ENCODE results near the gene OCSTAMP. TPM values are rescaled to one million over a fixed set of nuclear protein-coding genes. Genes with fewer than 3 reads are reported as not detected.

Gene OCSTAMP, protein sequence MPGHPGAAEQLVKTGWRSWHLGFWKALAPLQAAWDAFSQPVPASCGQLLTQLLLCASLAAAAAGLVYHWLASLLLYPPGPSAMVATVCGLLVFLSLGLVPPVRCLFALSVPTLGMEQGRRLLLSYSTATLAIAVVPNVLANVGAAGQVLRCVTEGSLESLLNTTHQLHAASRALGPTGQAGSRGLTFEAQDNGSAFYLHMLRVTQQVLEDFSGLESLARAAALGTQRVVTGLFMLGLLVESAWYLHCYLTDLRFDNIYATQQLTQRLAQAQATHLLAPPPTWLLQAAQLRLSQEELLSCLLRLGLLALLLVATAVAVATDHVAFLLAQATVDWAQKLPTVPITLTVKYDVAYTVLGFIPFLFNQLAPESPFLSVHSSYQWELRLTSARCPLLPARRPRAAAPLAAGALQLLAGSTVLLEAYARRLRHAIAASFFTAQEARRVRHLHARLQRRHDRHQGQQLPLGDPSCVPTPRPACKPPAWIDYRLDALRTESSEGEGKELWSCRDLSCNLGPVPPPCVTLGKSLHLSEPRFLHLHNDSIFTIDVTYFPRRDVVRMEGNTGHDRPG
- polyA plus RNA-seq = not detected in 3 replicates
- not detected for polyA plus RNA-seq (2011; ENCODE audit: low read depth)
- polyA plus RNA-seq (2011; cell fraction: cytosol; rRNA removed) = not detected in 2 replicates
- not detected in 2 replicates for polyA plus RNA-seq (2011; cell fraction: nucleus; rRNA removed)
- polyA plus RNA-seq (2012; ENCODE audit: low replicate concordance) = not detected in 2 replicates
- polyA minus RNA-seq = not detected in 3 replicates
- polyA minus RNA-seq (2011; cell fraction: cytosol; rRNA and poly(A)+ RNA removed) = not detected
- polyA minus RNA-seq (2011; cell fraction: nucleus; rRNA and poly(A)+ RNA removed) = not detected in 2 replicates

DNA sequence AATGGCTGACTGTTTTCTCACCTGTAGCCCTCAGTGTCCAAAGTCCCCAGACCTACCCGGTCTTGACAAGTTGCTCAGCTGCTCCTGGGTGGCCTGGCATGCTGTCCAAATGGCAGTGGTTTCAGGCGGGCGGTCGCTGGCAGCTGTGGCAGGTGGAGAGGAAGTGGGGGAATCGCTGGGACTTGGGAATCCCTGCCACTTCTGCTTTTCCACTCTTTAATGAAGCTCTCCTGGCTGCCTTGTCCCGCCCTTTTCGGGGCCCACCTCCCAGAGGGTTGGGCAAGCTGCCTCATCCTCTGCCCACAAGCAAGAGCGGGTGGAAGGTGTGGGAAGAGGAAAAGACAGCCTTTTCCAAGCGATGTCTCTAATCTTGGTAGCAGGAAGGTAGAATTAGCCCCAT lies at the start of gene OCSTAMP:
TSS of gene OCSTAMP (minus strand) at position 194 of the 400 bp plus-strand sequence. CDS start at position 100, 94 bp downstream.
- Histone ChIP-seq H3K79me2 (ENCODE audit: control insufficient read depth, insufficient read depth, low read length) (no peaks in the 10 kb centered on the region), H3K27ac (ENCODE audit: control insufficient read depth, insufficient read depth, low read length) (no peak within 1 kb of the TSS), H3K4me1 (ENCODE audit: control insufficient read depth, extremely low read depth, insufficient read depth, low read length) (no peaks in the 10 kb centered on the region), H4K20me1 (ENCODE audit: control insufficient read depth, extremely low read depth, insufficient read depth, low read length) (no peaks in the 10 kb centered on the region), H3K4me2 (ENCODE audit: control insufficient read depth, extremely low read depth, insufficient read depth, low read depth, low read length) (no peak within 1 kb of the TSS), H3K4me3 (ENCODE audit: control insufficient read depth in 2 of 3, extremely low read depth in 1 of 3, insufficient read depth in 2 of 3, low read depth in 1 of 3, low read length in 3 of 3) (no peak within 1 kb of the TSS), H2AFZ (ENCODE audit: control insufficient read depth, low read length) (no peak within 1 kb of the TSS), H3K9me3 (ENCODE audit: control insufficient read depth, low read depth, low read length) (no peaks in the 10 kb centered on the region), H3K9ac (ENCODE audit: control insufficient read depth, extremely low read depth, insufficient read depth, low read length) (no peak within 1 kb of the TSS), H3K9me1 (ENCODE audit: control insufficient read depth, extremely low read depth, insufficient read depth, low read length) (no peaks in the 10 kb centered on the region), H3K36me3 (ENCODE audit: control insufficient read depth in 2 of 2, extremely low read depth in 1 of 2, insufficient read depth in 2 of 2, low read length in 2 of 2) (no peaks in the 10 kb centered on the region), H3K27me3 (ENCODE audit: control insufficient read depth, extremely low read depth, insufficient read depth, low read length) (peaks cover 6% of the 10 kb centered on the region)
- FAIRE-seq (no peak), DNase-seq (ENCODE audit: low read depth, low spot score) (no peak)
- dilution Hi-C loops (cut with MboI; ENCODE audit: extremely low pct_ligation_motif_present, low sequenced_read_pairs) = no loop called here
- TF ChIP-seq, protein P1, sequence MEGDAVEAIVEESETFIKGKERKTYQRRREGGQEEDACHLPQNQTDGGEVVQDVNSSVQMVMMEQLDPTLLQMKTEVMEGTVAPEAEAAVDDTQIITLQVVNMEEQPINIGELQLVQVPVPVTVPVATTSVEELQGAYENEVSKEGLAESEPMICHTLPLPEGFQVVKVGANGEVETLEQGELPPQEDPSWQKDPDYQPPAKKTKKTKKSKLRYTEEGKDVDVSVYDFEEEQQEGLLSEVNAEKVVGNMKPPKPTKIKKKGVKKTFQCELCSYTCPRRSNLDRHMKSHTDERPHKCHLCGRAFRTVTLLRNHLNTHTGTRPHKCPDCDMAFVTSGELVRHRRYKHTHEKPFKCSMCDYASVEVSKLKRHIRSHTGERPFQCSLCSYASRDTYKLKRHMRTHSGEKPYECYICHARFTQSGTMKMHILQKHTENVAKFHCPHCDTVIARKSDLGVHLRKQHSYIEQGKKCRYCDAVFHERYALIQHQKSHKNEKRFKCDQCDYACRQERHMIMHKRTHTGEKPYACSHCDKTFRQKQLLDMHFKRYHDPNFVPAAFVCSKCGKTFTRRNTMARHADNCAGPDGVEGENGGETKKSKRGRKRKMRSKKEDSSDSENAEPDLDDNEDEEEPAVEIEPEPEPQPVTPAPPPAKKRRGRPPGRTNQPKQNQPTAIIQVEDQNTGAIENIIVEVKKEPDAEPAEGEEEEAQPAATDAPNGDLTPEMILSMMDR (optimal IDR thresholded peaks at IDR 0.05 in 1 of 3, IDR thresholded peaks at IDR 0.05 in 1 of 3, conservative IDR thresholded peaks at IDR 0.05 in 1 of 3; ENCODE audit: extremely low read depth in 1 of 3, insufficient read depth in 2 of 3, low read length in 3 of 3) = no peak
- no peak for TF ChIP-seq EZH2 (IDR thresholded peaks at IDR 0.05; ENCODE audit: low read length)

DNA sequence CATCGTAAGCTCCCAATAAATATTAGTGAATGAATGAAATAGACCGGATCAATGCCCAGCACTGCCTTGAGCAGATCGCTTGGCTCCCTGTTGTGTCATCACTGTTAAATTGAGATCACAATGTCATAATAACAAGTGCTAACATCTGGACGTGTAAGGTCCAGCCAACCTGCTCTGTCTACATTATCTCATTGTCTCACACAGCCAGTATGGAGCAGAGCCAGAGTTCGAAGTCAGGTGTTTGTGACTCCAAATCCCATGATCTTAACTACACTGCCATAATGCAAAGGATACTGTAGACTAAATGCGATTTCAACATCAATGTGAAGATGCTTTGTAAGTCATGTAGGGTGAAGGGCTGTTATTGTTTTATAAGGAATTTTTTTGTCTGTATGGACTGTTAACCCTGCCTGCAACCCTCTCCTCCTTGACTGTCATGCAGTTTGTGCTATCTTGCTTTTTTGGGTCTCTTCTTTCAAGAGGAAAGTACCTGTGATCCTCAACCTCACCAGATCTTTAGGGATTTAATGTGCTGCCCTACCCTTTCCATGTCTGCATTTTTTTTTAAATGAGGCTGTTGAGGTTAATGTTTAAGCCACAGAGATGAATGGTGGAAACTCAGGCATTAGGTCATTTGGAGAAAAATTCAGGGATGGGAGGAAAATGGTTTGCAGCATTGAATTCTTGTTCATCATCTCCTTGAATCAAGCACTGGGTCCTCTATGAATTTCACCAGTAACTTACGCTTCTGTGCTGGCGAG lies 49.0 kb upstream of the OCSTAMP start:
- DNase-seq (ENCODE audit: low read depth, low spot score) (no peak), FAIRE-seq (no peak)
- no peaks in the 10 kb centered on the region for H3K79me2 ChIP-seq (ENCODE audit: control insufficient read depth, insufficient read depth, low read length)
- H3K4me3 ChIP-seq (ENCODE audit: control insufficient read depth in 2 of 3, extremely low read depth in 1 of 3, insufficient read depth in 2 of 3, low read depth in 1 of 3, low read length in 3 of 3) = no peak overlapping the region
- TF ChIP-seq, protein P1 (optimal IDR thresholded peaks at IDR 0.05 in 1 of 3, IDR thresholded peaks at IDR 0.05 in 1 of 3, conservative IDR thresholded peaks at IDR 0.05 in 1 of 3; ENCODE audit: extremely low read depth in 1 of 3, insufficient read depth in 2 of 3, low read length in 3 of 3) = no peak
- no peak for TF ChIP-seq EZH2 (IDR thresholded peaks at IDR 0.05; ENCODE audit: low read length)
- dilution Hi-C loops (cut with MboI; ENCODE audit: extremely low pct_ligation_motif_present, low sequenced_read_pairs) = no loop called here
- no peak overlapping the region for H2AFZ ChIP-seq (ENCODE audit: control insufficient read depth, low read length)
- H3K9me1 ChIP-seq (ENCODE audit: control insufficient read depth, extremely low read depth, insufficient read depth, low read length) = no peaks in the 10 kb centered on the region
- H3K4me2 ChIP-seq (ENCODE audit: control insufficient read depth, extremely low read depth, insufficient read depth, low read depth, low read length) = no peak overlapping the region
- no peak overlapping the region for H3K9ac ChIP-seq (ENCODE audit: control insufficient read depth, extremely low read depth, insufficient read depth, low read length)
- no peaks in the 10 kb centered on the region for H3K27me3 ChIP-seq (ENCODE audit: control insufficient read depth, extremely low read depth, insufficient read depth, low read length)
- no peaks in the 10 kb centered on the region for H4K20me1 ChIP-seq (ENCODE audit: control insufficient read depth, extremely low read depth, insufficient read depth, low read length)
- no peaks in the 10 kb centered on the region for H3K4me1 ChIP-seq (ENCODE audit: control insufficient read depth, extremely low read depth, insufficient read depth, low read length)
- H3K9me3 ChIP-seq (ENCODE audit: control insufficient read depth, low read depth, low read length) = no peaks in the 10 kb centered on the region
- H3K36me3 ChIP-seq (ENCODE audit: control insufficient read depth in 2 of 2, extremely low read depth in 1 of 2, insufficient read depth in 2 of 2, low read length in 2 of 2) = no peaks in the 10 kb centered on the region
- H3K27ac ChIP-seq (ENCODE audit: control insufficient read depth, insufficient read depth, low read length) = no peak overlapping the region

Data from keratinocyte (primary cell).